Activated CD8-positive, alpha-beta memory T cell treated with anti-CD3 and anti-CD28 coated beads for 36 hours (primary cell): ENCODE data around the gene AGBL4. TPM values are rescaled to one million over a fixed set of nuclear protein-coding genes. Genes with fewer than 3 reads are reported as not detected.
"Not testable (repeated sequence)": the region's sequence is repeated elsewhere in the genome, so short reads cannot be mapped to it uniquely, and the experiment has no call there.

Experiments used
- CTCF ChIA-PET: fragments of 350-600 bp; sonication (Branson Sonifier 250); formaldehyde crosslinking; loops from one replicate; lab custom pipeline; 2021; ENCODE audit warnings: antibody characterized with exemption; lab: Charles Lee
- POLR2A ChIA-PET: fragments of 350-600 bp; sonication (Branson Sonifier 250); formaldehyde crosslinking; loops from one replicate; lab custom pipeline; 2021; ENCODE audit warnings: antibody characterized with exemption; lab: Charles Lee
- total RNA-seq, 2 experiments: library from RNA; stranded (reverse); gene quantifications; one replicate each; pipeline ENCODE4 v1.2.3, GENCODE V29; 2021

AGBL4 gene
- total RNA-seq, 2 experiments from 2014 or later = not detected

- ChIA-PET CTCF (interaction anchor here (0.6 kb wide), 1 partner anchor 1322 kb away, joined by 3 read pairs; no protein-coding TSS in a partner anchor), POLR2A (no interaction called here)
Measured at GRCh38 chr1:49102752-49103151, 921.0 kb downstream of the AGBL4 start.

GRCh38 chr1:49098866-49099265, 924.9 kb downstream of the AGBL4 start:
- ChIA-PET POLR2A (no interaction called here), CTCF (no interaction called here)

GRCh38 chr1:49086327-49086726, 937.4 kb downstream of the AGBL4 start:
- ChIA-PET CTCF (no interaction called here), POLR2A (no interaction called here)

- ChIA-PET CTCF (no interaction called here), POLR2A (no interaction called here)
Measured at GRCh38 chr1:49085079-49085478, 938.7 kb downstream of the AGBL4 start.

GRCh38 chr1:49060766-49061165, 963.0 kb downstream of the AGBL4 start:
- POLR2A ChIA-PET = no interaction called here
- CTCF ChIA-PET = no interaction called here

- POLR2A ChIA-PET = no interaction called here
- CTCF ChIA-PET = no interaction called here
Measured at GRCh38 chr1:49059087-49059486, 964.7 kb downstream of the AGBL4 start.

- CTCF ChIA-PET = no interaction called here
- POLR2A ChIA-PET = no interaction called here
Measured at GRCh38 chr1:49052102-49052501, 971.7 kb downstream of the AGBL4 start.

GRCh38 chr1:49051647-49052046, 972.1 kb downstream of the AGBL4 start:
- ChIA-PET POLR2A (no interaction called here), CTCF (no interaction called here)

GRCh38 chr1:49050041-49050440, 973.7 kb downstream of the AGBL4 start:
- CTCF ChIA-PET = no interaction called here
- POLR2A ChIA-PET = no interaction called here

- ChIA-PET POLR2A (no interaction called here), CTCF (no interaction called here)
Measured at GRCh38 chr1:49048188-49048587, 975.6 kb downstream of the AGBL4 start.

GRCh38 chr1:49046305-49046704, 977.4 kb downstream of the AGBL4 start:
- POLR2A ChIA-PET = no interaction called here

GRCh38 chr1:49045371-49045770, 978.4 kb downstream of the AGBL4 start:
- ChIA-PET POLR2A (no interaction called here), CTCF (no interaction called here)

More at GRCh38 chr1:49046305-49046704, 977.4 kb downstream of the AGBL4 start:
- CTCF ChIA-PET = no interaction called here

- POLR2A ChIA-PET = no interaction called here
Measured at GRCh38 chr1:49036700-49037099, 987.1 kb downstream of the AGBL4 start.

GRCh38 chr1:49028396-49028795, 995.4 kb downstream of the AGBL4 start:
- ChIA-PET CTCF (interaction anchor here (0.5 kb wide), 1 partner anchor 1837 kb away, joined by 4 read pairs; no protein-coding TSS in a partner anchor), POLR2A (no interaction called here)

More at GRCh38 chr1:49036700-49037099, 987.1 kb downstream of the AGBL4 start:
- CTCF ChIA-PET = no interaction called here

- POLR2A ChIA-PET = no interaction called here
- CTCF ChIA-PET = no interaction called here
Measured at GRCh38 chr1:49026230-49026811, 997.4 kb downstream of the AGBL4 start.

GRCh38 chr1:49016030-49016977, 1007.5 kb downstream of the AGBL4 start:
- CTCF ChIA-PET = no interaction called here
- POLR2A ChIA-PET = no interaction called here

- CTCF ChIA-PET = no interaction called here
- POLR2A ChIA-PET = no interaction called here
Measured at GRCh38 chr1:49013079-49013478, 1010.7 kb downstream of the AGBL4 start.

- POLR2A ChIA-PET, CTCF ChIA-PET: not testable (repeated sequence)
Measured at GRCh38 chr1:49002981-49003380, 1020.8 kb downstream of the AGBL4 start.

GRCh38 chr1:48999321-48999720, 1024.4 kb downstream of the AGBL4 start:
- POLR2A ChIA-PET = no interaction called here
- CTCF ChIA-PET = no interaction called here

GRCh38 chr1:48996311-48996710, 1027.4 kb downstream of the AGBL4 start:
- ChIA-PET POLR2A (no interaction called here), CTCF (no interaction called here)
